ENCODE measurements around the gene FILIP1L. TPM values are rescaled to one million over a fixed set of nuclear protein-coding genes. Genes with fewer than 3 reads are reported as not detected.
A peak's percentile ranks its signal among the peaks of the same experiment; 100 is the strongest.

The FILIP1L gene
- total RNA-seq, 2 donors from 2014 or later: 270 to 279 TPM

GRCh38 chr3:99927671-99928457, 186.4 kb downstream of the FILIP1L start:
- ATAC-seq (ENCODE audit: insufficient number of reproducible peaks, low FRiP score, low read depth) (no peak), DNase-seq (ENCODE audit: low spot score) (no peak)
- no peaks in the 10 kb centered on the region for H3K9me3 ChIP-seq
- no peak for TF ChIP-seq CTCF (IDR thresholded peaks at IDR 0.05)
- H3K4me1 ChIP-seq (ENCODE audit: control insufficient read depth in 1 of 2, low read depth in 2 of 2): peaks cover 39 to 70% of the 10 kb centered on the region in 2 donors
- H3K4me3 ChIP-seq: no peak overlapping the region
- no peaks in the 10 kb centered on the region for H3K27me3 ChIP-seq (replicated peaks; ENCODE audit: insufficient read depth)
- peak overlapping the region; percentile 85 to 90 for H3K27ac ChIP-seq
- H3K36me3 ChIP-seq: no peaks in the 10 kb centered on the region

GRCh38 chr3:99925584-99926230, 188.6 kb downstream of the FILIP1L start:
- no peak for TF ChIP-seq CTCF (IDR thresholded peaks at IDR 0.05)
- ATAC-seq (ENCODE audit: insufficient number of reproducible peaks, low FRiP score, low read depth): peak; percentile 6
- Histone ChIP-seq H3K27ac (peak overlapping the region; percentile 85 to 90), H3K4me1 (ENCODE audit: control insufficient read depth in 1 of 2, low read depth in 2 of 2) (peaks cover 36 to 78% of the 10 kb centered on the region in 2 donors), H3K4me3 (no peak overlapping the region), H3K36me3 (no peaks in the 10 kb centered on the region), H3K9me3 (no peaks in the 10 kb centered on the region), H3K27me3 (replicated peaks; ENCODE audit: insufficient read depth) (no peaks in the 10 kb centered on the region)
- peak; percentile 18 for DNase-seq (ENCODE audit: low spot score)

GRCh38 chr3:99923873-99924272, 190.4 kb downstream of the FILIP1L start:
- H3K4me1 ChIP-seq (ENCODE audit: control insufficient read depth in 1 of 2, low read depth in 2 of 2): peaks cover 29 to 78% of the 10 kb centered on the region in 2 donors
- TF ChIP-seq CTCF (IDR thresholded peaks at IDR 0.05): no peak

GRCh38 chr3:99921986-99922385, 192.3 kb downstream of the FILIP1L start:
- Histone ChIP-seq H3K9me3 (no peaks in the 10 kb centered on the region), H3K36me3 (no peaks in the 10 kb centered on the region), H3K27ac (peak overlapping the region; percentile 37 to 66), H3K4me3 (no peak overlapping the region), H3K27me3 (replicated peaks; ENCODE audit: insufficient read depth) (no peaks in the 10 kb centered on the region), H3K4me1 (ENCODE audit: control insufficient read depth in 1 of 2, low read depth in 2 of 2) (peaks cover 29 to 69% of the 10 kb centered on the region in 2 donors)
- DNase-seq (ENCODE audit: low spot score): no peak
- no peak for TF ChIP-seq CTCF (IDR thresholded peaks at IDR 0.05)
- no peak for ATAC-seq (ENCODE audit: insufficient number of reproducible peaks, low FRiP score, low read depth)

More at GRCh38 chr3:99923873-99924272, 190.4 kb downstream of the FILIP1L start:
- no peaks in the 10 kb centered on the region for H3K9me3 ChIP-seq
- no peak overlapping the region for H3K4me3 ChIP-seq
- DNase-seq (ENCODE audit: low spot score): no peak
- H3K36me3 ChIP-seq: no peaks in the 10 kb centered on the region
- H3K27ac ChIP-seq: peak overlapping the region; percentile 53 to 90
- no peak for ATAC-seq (ENCODE audit: insufficient number of reproducible peaks, low FRiP score, low read depth)
- H3K27me3 ChIP-seq (replicated peaks; ENCODE audit: insufficient read depth): no peaks in the 10 kb centered on the region

GRCh38 chr3:99921377-99921695, 193.0 kb downstream of the FILIP1L start:
- Histone ChIP-seq H3K4me3 (no peak overlapping the region), H3K36me3 (no peaks in the 10 kb centered on the region), H3K9me3 (no peaks in the 10 kb centered on the region), H3K27ac (peak overlapping the region; percentile 66 to 68), H3K4me1 (ENCODE audit: control insufficient read depth in 1 of 2, low read depth in 2 of 2) (peaks cover 29 to 64% of the 10 kb centered on the region in 2 donors), H3K27me3 (replicated peaks; ENCODE audit: insufficient read depth) (no peaks in the 10 kb centered on the region)
- ATAC-seq (ENCODE audit: insufficient number of reproducible peaks, low FRiP score, low read depth) (no peak), DNase-seq (ENCODE audit: low spot score) (no peak)
- TF ChIP-seq CTCF (IDR thresholded peaks at IDR 0.05): no peak
